CD14-positive monocyte (primary cell): ENCODE measurements around the gene MSANTD1. TPM values are rescaled to one million over a fixed set of nuclear protein-coding genes. Genes with fewer than 3 reads are reported as not detected.

Experiments
- DNase-seq, 3 donors: peaks; one replicate each; pipeline ENCODE4 v3.0.0-alpha.2; 2011 to 2022
- H2AFZ ChIP-seq: 2 replicates; pipeline ENCODE4 v1.6.0; 2012; ENCODE audit warnings: mild to moderate bottlenecking, low read depth, low read length, inconsistent platforms; ENCODE audit not compliant: insufficient read depth, poor library complexity, severe bottlenecking
- H3K27ac ChIP-seq, 2 donors: 1 replicate in 1 of 2; 2 replicates in 1 of 2; pipeline ENCODE4 v1.5.1; 2012 to 2013; ENCODE audit warnings: low read length in 2 of 2, control low read depth in 1 of 2, inconsistent platforms in 1 of 2, low read depth in 1 of 2, mild to moderate bottlenecking in 1 of 2
- H3K27me3 ChIP-seq, 2 donors: one replicate each; pipeline versions ENCODE4 v1.6.0 to v1.6.1; 2011 to 2013; ENCODE audit warnings: low read length in 2 of 2; ENCODE audit not compliant: control insufficient read depth in 2 of 2, insufficient read depth in 2 of 2
- H3K36me3 ChIP-seq, 2 donors: replicated peaks in 1 of 2; 1 replicate in 1 of 2; 2 replicates in 1 of 2; pipeline versions ENCODE4 v1.5.1 to v1.6.1; 2012 to 2013; ENCODE audit warnings: low read length in 2 of 2, control low read depth in 1 of 2, inconsistent platforms in 1 of 2, mild to moderate bottlenecking in 1 of 2; ENCODE audit not compliant: insufficient read depth in 2 of 2, control insufficient read depth in 1 of 2
- H3K4me1 ChIP-seq, 2 donors: 1 replicate in 1 of 2; 2 replicates in 1 of 2; pipeline versions ENCODE4 v1.5.1 to v1.6.1; 2012 to 2013; ENCODE audit warnings: low read length in 2 of 2, control low read depth in 1 of 2, inconsistent platforms in 1 of 2, mild to moderate bottlenecking in 1 of 2, moderate library complexity in 1 of 2; ENCODE audit not compliant: insufficient read depth in 2 of 2, control insufficient read depth in 1 of 2
- H3K4me2 ChIP-seq: replicated peaks from 2 replicates; pipeline ENCODE3; 2012; ENCODE audit warnings: low read length, moderate library complexity, mild to moderate bottlenecking; ENCODE audit not compliant: poor library complexity, severe bottlenecking; ENCODE audit errors: extremely low read depth
- H3K4me3 ChIP-seq, 3 experiments: fragments of 200-600 bp in 1 of 3; sonication (generic) in 1 of 3; replicated peaks in 1 of 3; 1 replicate in 2 of 3; 2 replicates in 1 of 3; pipeline ENCODE4 v1.5.1; 2011 to 2013; ENCODE audit warnings: low read length in 3 of 3, mild to moderate bottlenecking in 3 of 3, control low read depth in 2 of 3, low read depth in 2 of 3, inconsistent platforms in 1 of 3, moderate library complexity in 1 of 3
- H3K79me2 ChIP-seq: 2 replicates; pipeline ENCODE4 v1.6.0; 2012; ENCODE audit warnings: mild to moderate bottlenecking, control low read depth, inconsistent platforms, low read length, moderate library complexity; ENCODE audit not compliant: insufficient read depth
- H3K9ac ChIP-seq: 2 replicates; pipeline ENCODE4 v1.6.0; 2017; ENCODE audit warnings: low read length, mild to moderate bottlenecking; ENCODE audit not compliant: insufficient read depth, poor library complexity, severe bottlenecking
- H3K9me3 ChIP-seq, 2 donors: replicated peaks in 1 of 2; 1 replicate in 1 of 2; 2 replicates in 1 of 2; pipeline versions ENCODE4 v1.5.1 to v1.6.1; 2012 to 2013; ENCODE audit warnings: low read length in 2 of 2, control low read depth in 1 of 2; ENCODE audit not compliant: control insufficient read depth in 1 of 2, insufficient read depth in 1 of 2
- H4K20me1 ChIP-seq: 2 replicates; pipeline ENCODE4 v1.6.0; 2012; ENCODE audit warnings: mild to moderate bottlenecking, low read length, control low read depth, moderate library complexity; ENCODE audit not compliant: insufficient read depth
- H3K27ac Mint-ChIP-seq, 7 donors: one replicate each; pipeline ENCODE4 v1.8.0; 2020; ENCODE audit warnings: mild to moderate bottlenecking in 7 of 7, mixed read lengths in 7 of 7, moderate library complexity in 6 of 7, inconsistent platforms in 2 of 7
- H3K27me3 Mint-ChIP-seq, 3 donors: one replicate each; pipeline ENCODE4 v1.8.0; 2021 to 2022; ENCODE audit warnings: low read depth in 3 of 3, mild to moderate bottlenecking in 3 of 3, mixed read lengths in 3 of 3, moderate library complexity in 3 of 3, inconsistent platforms in 1 of 3
- H3K36me3 Mint-ChIP-seq, 2 donors: one replicate each; pipeline ENCODE4 v1.8.0; 2020; ENCODE audit warnings: mixed read lengths in 2 of 2, inconsistent platforms in 1 of 2, mild to moderate bottlenecking in 1 of 2
- H3K4me1 Mint-ChIP-seq: one replicate; pipeline ENCODE4 v1.8.0; 2020; ENCODE audit warnings: mild to moderate bottlenecking, mixed read lengths
- H3K4me3 Mint-ChIP-seq, 2 donors: one replicate each; pipeline ENCODE4 v1.8.0; 2020; ENCODE audit warnings: mild to moderate bottlenecking in 2 of 2, mixed read lengths in 2 of 2, moderate library complexity in 1 of 2
- H3K9me3 Mint-ChIP-seq, 7 donors: one replicate each; pipeline ENCODE4 v1.8.0; 2020 to 2022; ENCODE audit warnings: mixed read lengths in 7 of 7, mild to moderate bottlenecking in 6 of 7, moderate library complexity in 6 of 7, inconsistent platforms in 2 of 7
- CTCF ChIP-seq: fragments of 200-600 bp; IDR thresholded peaks from one replicate; pipeline ENCODE4 v1.8.0; 2022; ENCODE audit warnings: antibody characterized with exemption, mild to moderate bottlenecking
- WGBS: methylation state at CpG from one replicate; pipeline ENCODE4 v1.1.5; 2013; ENCODE audit warnings: missing lambda C conversion rate; ENCODE audit not compliant: insufficient coverage; 5-methylcytosine and 5-hydroxymethylcytosine counted together
- intact Hi-C, 2 donors: fragments of 100-400 bp; cut with micrococcal nuclease; formaldehyde crosslinking; loops; one replicate each; pipeline versions ENCODE4 v1.15.0 to v1.15.1; 2023
- polyA plus RNA-seq, 3 donors: library from polyadenylated mRNA; depleted of rRNA in 1 of 3; unstranded in 2 of 3; stranded (reverse) in 1 of 3; fragments of 300-500 nt in 2 of 3; fragments of >200 nt in 1 of 3; fragmentation: Illumina TruSeq in 2 of 3; gene quantifications; 1 replicate in 2 of 3; 2 replicates in 1 of 3; pipeline ENCODE4 v1.2.3, GENCODE V29; 2012 to 2021

The MSANTD1 gene
- polyA plus RNA-seq, 3 donors = 0.52 TPM; not detected in 2

- Mint-ChIP-seq H3K4me1 (peaks cover 37% of the 10 kb centered on the region), H3K9me3 (peaks cover 2 to 14% (median 7%) of the 10 kb centered on the region in 7 donors), H3K27ac (no peak overlapping the region), H3K4me3 (no peak overlapping the region), H3K36me3 (peaks cover 3 to 8% of the 10 kb centered on the region in 2 donors), H3K27me3 (peaks cover 10 to 26% (median 21%) of the 10 kb centered on the region in 3 donors)
- H4K20me1 ChIP-seq = no peaks in the 10 kb centered on the region
- DNase-seq = no peak
- intact Hi-C loops = loop anchor here in 1 of 2 donors (5.0 kb wide), 1 partner anchor 52 kb away; no protein-coding TSS in a partner anchor
- H3K4me1 ChIP-seq = peaks cover 35 to 40% of the 10 kb centered on the region in 2 donors
- H2AFZ ChIP-seq = no peak overlapping the region
- H3K9me3 ChIP-seq = peaks cover 0 to 8% of the 10 kb centered on the region in 2 donors
- no peak for TF ChIP-seq CTCF
- H3K4me3 ChIP-seq = no peak overlapping the region
- no peak overlapping the region for H3K9ac ChIP-seq
- H3K27ac ChIP-seq = no peak overlapping the region
- H3K36me3 ChIP-seq = no peaks in the 10 kb centered on the region
- no peak overlapping the region for H3K4me2 ChIP-seq
- WGBS = 87% methylated on average over 4 of the region's 13 CpGs
- H3K79me2 ChIP-seq = no peaks in the 10 kb centered on the region
- H3K27me3 ChIP-seq = no peaks in the 10 kb centered on the region
Observed at GRCh38 chr4:3283916-3284315, 35.0 kb downstream of the MSANTD1 start.

GRCh38 chr4:3284734-3285557, 36.0 kb downstream of the MSANTD1 start:
- intact Hi-C loops = loop anchor here in 1 of 2 donors (5.0 kb wide), 1 partner anchor 53 kb away; no protein-coding TSS in a partner anchor
- Histone ChIP-seq H3K79me2 (no peaks in the 10 kb centered on the region), H2AFZ (peak overlapping the region; percentile 80), H3K9me3 (peaks cover 0 to 6% of the 10 kb centered on the region in 2 donors), H3K27me3 (no peaks in the 10 kb centered on the region), H3K36me3 (no peaks in the 10 kb centered on the region), H3K4me2 (peak overlapping the region; percentile 75), H3K4me1 (peaks cover 35 to 40% of the 10 kb centered on the region in 2 donors), H3K9ac (peak overlapping the region; percentile 44), H4K20me1 (no peaks in the 10 kb centered on the region), H3K4me3 (peak overlapping the region in 1 of 3 experiments; percentile 68), H3K27ac (no peak overlapping the region)
- 90% methylated on average over 14 of the region's 24 CpGs for WGBS
- TF ChIP-seq CTCF = no peak
- Mint-ChIP-seq H3K27me3 (peaks cover 10 to 28% (median 23%) of the 10 kb centered on the region in 3 donors), H3K27ac (no peak overlapping the region), H3K9me3 (peaks cover 0 to 11% (median 2%) of the 10 kb centered on the region in 7 donors), H3K36me3 (peaks cover 3 to 8% of the 10 kb centered on the region in 2 donors), H3K4me1 (peaks cover 37% of the 10 kb centered on the region), H3K4me3 (peak overlapping the region in 1 of 2 donors; percentile 59)
- no peak for DNase-seq
